GM19193 (cell line): Measurements from ENCODE around the gene ISY1.

Experiments used
- POLR2A ChIP-seq: IDR thresholded peaks from 4 replicates; pipeline ENCODE4 v1.6.1; 2011; ENCODE audit not compliant: insufficient read depth, insufficient read length; ENCODE audit errors: extremely low read depth

Gene ISY1

DNA sequence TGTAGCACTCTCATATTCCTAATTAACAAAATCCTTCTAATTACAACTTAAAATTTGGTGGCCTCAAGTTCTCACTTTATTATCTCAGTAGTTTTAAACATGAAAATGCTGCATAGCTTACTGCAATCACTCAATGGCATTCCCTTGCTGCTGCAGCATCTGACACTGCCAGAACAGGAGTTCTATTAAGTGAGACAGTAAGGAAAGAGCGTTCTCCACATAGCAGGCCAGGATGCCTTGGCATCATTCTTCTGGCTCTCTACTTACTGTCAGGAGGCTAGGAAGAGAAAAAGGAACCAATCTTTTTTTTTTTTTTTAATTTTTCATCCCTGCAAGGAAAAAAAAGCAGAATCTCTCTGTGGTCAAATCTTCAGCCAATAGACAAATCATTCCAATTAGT is 19.6 kb upstream of the ISY1 start:
- TF ChIP-seq POLR2A, result no peak

DNA sequence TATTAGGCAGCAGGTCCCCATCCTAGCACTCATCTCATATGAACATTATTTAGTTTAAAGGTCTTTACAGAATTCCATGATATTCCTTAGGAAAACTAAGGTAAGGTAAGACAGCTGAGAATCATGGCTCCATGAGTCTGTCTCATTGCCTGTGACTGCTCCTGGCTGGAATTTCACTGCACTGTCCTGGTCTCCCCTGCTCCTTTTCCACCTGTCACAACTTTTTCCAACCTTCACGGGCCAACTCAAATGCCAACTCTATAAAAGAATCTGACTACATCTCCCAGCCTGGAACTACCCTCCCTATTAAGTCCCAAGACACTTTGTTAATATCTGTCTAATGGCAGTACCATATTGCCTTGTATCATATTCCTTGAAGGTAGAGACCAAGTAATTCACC is 15.2 kb upstream of the ISY1 start:
- TF ChIP-seq POLR2A, result no peak

DNA sequence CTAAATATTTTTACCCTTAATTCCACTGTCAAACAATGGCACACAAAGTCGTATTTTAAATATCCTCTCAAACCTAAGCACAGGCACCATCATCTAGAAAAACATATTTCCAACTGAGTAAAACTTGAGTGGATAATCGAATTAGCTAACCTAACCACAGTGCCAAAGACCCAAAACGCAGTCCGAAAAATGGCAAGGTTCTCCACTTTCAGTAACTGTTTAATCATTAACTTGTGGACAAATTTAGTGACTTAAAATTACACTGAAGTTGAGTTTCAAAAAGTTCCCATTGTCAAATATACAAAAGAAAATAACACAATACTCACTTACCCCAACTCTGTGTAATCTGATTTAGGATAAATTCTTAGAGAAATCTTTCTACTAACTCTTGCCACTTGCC is 12.9 kb upstream of the ISY1 start:
- no peak for TF ChIP-seq POLR2A

DNA sequence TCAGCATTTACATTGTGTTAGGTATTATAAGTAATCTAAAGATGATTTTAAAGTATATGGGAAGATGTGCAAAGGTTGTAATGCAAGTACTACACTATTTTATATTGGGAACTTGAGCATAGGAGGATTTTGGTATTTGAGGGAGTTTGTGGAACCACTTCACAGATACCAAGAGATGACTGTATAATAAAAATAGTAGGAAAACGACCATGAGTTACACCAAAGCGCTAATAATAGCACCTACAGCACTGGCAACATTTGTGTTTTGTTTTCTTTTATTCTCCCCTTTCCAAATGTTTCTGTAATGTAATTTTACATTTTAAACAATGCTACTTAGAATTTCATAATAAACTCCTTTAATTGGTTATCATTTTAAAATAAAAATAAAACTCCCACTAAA is 12.3 kb upstream of the ISY1 start:
- no peak for TF ChIP-seq POLR2A

DNA sequence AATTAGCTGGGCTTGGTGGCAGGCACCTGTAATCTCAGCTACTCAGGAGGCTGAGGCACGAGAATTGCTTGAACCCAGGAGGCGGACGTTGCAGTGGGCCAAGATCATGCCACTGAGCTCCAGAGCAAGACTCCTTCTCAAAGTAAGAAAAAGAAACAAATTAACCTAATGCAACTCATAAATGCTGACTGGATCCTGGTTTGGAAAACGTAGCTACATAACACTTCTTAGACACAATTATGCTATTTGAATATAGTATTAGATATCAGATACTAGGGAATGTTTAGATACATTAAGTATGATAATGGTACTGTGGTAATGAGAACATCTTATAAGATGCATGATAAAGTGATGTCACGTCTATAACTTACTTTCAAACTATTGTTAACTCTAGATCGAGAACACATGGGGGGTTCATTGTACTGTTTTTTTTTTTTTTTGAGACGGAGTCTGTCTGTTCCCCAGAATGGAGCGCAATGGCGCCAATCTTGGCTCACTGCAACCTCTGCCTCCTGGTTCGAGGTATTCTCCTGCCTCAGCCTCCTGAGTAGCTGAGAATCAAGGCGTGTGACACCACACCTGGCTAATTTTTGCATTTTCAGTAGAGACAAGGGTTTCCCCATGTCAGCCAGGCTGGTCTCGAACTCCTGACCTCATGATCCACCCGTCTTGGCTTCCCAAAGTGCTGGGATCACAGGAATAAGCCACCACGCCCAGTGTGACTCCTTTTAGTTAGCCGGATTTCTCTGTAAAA is 5.9 kb upstream of the ISY1 start:
- no peak for TF ChIP-seq POLR2A

DNA sequence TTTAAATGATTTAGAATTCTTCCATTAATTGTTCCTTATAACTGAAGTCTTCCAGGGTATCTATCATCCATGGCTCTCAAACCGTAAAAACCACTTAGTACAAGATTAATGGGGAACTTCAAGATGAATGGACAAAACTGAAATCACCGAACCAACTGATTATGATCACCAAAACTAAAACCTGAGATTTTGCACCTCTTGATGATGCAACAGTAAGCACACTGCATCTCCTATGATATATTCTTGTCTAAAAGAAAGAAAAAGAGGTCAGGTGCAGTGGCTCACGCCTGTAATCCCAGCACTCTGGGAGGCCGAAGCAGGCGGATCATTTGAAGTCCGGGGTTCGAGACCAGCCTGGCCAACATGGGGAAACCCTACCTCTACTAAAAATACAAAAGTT is 3.6 kb upstream of the ISY1 start:
- TF ChIP-seq POLR2A, result no peak

DNA sequence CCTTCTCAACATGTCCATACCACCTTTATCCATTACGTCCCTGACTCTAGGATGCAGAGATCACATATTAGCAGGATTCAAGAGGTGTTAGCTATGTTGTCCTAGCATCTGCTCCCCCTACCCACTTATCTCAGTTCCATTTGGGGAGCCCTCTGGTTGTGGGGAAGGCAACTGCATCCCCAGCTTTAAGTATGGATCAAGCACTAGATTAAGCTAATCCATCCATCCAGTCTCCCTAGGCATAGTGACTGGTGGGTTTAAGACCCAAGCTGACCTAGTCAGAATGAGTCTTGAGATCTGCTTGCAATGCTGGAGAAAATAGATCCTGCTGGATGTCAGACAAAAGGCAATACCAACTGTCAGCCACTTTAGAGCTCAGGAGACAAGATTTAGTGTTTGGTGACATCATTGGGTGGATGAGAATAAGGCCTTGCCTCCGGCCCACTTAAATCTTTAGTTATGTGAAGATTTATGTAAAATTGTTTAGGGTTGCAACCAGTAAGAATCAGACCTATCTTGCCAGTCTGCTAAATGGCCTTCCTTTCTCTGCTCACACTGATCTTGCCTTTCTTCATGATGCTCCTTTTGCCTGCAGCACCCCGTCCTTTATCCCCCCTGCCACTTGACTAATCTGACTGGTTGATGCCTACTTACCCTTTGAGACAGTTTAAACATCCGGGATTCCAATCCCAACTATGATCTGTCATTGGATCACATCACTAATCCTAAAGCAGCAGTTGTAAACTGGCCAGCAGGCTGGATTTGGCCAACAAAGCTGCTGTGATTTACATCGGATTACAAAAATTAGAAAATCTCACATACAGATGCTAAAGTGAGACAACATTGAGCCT is 2.1 kb upstream of the ISY1 start:
- no peak for TF ChIP-seq POLR2A

DNA sequence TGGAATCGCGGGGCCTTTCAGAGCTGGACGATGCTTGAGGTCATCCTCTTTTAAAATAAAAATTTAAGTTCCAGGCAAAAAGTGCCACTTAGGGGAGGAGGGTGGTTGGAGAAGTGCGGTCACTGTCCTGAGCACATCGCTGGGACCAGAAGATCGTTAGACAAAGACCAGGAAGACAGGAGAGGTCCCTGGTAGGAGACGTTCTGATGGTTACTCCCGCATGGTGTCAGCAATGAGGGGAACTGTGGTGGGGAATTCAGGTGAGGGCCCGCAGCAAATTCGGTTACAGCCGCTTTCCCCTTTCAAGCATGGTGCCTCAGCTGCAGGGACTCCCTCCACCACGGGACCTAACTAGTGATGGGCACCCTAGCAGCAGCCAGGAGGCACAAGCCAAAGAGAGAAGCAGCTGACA is 1.0 kb upstream of the ISY1 start:
- TF ChIP-seq POLR2A, result no peak

DNA sequence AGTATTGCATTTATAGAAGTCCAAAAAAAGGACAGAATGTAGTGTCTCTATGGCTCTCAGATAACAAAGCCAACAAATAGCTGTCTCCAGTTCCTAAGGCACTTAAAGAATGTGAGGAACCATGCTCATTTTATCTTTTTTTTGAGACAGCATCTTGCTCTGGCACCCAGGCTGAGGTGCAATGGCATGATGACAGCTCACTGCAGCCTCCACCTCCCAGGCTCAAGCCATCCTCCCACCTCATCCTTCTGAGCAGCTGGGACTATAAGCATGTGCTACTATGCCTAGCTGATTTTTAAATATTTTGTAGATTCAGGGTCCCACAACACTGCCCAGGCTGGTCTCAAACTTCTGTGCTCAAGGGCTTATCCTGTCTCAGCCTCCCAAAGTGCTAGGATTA is 16.1 kb downstream of the ISY1 start:
- TF ChIP-seq POLR2A, result no peak

DNA sequence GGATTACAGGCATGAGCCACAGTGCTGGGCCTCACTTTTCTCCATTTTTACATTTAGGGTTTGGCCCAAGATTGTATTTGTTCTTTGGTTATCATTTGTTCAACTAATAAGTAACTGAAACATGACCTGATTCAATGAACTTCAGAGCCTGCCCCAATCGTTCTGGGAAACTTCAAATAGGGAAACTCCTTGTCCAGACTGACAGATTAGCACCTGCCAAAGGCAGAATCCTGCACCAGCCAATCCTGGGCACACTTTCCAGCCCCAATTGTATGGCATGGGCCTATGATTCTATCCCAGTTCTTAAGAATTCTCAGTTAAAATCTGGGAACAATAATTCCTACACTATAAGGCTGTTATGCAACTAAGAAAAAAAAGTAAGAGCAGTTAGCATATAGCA is 21.0 kb downstream of the ISY1 start:
- no peak for TF ChIP-seq POLR2A

DNA sequence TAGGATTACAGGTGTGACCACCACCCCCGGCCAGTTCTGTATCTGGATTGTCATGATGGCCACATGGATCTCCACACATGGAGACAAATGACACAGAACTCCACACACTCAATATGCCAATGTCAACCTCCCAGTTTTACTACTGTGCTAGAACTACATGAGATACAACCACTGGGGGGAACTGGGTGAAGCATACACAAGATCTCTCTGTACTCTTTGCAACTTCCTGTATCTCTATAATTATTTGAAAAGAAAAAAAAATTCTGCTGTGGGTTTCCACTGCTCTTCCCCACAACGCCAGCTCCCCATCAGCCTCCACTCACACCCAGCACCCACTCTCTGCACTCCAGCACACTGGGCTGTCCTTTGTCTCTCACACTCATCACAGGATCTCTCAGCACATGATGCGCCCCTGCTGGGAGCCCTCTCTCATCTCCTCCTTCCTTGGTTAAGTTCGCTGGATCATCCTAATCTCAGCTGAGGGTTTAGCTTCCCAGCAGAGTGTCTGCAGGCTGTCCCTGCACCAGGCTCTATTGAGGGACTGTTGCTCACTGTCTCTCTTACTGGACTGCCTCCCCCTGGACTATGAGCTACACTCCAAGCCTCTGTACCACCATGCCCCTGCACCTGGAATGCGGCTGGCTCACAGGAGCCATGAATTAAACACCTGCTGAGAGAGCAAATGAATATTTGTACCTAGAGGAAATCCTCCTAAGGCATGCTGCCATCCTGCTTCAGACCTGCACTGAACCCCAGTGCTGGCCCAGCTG is 28.6 kb downstream of the ISY1 start:
- no peak for TF ChIP-seq POLR2A

DNA sequence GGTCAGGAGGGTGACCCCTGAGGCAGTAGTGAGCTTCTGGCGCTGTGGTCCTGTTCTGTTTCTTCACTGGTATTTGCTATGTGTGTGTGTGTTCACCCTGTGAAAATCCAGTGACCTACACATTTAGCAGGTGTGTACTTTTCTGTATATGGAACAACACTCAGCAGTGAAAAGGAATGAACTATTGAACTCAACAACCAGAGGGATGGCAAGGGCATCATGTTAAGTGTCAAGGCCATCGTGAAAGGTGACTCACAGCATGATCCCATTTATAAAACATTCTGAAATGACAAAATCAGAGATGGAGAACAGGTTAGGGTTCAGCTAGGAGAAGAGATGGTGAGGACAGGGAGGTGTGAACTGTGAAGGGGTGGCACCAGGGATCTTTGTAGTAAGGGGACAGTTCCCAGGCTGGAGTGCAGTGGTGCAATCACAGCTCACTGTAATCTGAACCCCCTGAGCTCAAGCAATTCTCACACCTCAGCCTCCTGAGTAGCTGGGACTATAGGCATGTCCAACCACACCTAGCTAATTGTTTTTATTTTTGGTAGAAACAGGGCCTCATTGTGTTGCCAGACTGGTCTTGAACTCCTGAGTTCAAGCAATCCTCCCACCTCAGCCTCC is 29.3 kb downstream of the ISY1 start:
- no peak for TF ChIP-seq POLR2A

DNA sequence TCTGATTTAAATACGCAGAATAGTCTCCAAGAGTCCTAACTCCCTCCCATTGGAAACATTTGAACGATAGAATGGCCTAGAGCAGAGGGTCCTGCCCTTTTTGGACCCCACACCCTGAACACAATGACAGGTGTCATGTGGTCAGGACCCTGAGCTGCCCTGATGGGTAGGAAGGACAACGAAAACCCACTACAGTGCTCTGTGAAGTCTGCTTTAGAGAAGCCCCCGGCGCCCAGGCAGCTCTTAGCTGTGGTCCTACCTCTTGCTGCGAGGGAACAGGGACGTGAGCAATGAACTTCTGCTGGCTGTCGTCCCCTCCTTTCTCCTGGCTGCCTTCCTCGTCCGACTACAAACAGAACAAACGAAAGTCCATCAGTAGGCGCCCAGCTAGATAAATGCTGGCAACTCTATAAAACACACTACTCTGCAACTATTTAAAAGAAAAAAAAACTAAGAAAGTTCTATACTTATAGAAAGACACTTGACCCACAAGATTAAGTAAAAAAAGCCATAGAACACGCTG is 30.5 kb downstream of the ISY1 start:
- TF ChIP-seq POLR2A, result no peak

DNA sequence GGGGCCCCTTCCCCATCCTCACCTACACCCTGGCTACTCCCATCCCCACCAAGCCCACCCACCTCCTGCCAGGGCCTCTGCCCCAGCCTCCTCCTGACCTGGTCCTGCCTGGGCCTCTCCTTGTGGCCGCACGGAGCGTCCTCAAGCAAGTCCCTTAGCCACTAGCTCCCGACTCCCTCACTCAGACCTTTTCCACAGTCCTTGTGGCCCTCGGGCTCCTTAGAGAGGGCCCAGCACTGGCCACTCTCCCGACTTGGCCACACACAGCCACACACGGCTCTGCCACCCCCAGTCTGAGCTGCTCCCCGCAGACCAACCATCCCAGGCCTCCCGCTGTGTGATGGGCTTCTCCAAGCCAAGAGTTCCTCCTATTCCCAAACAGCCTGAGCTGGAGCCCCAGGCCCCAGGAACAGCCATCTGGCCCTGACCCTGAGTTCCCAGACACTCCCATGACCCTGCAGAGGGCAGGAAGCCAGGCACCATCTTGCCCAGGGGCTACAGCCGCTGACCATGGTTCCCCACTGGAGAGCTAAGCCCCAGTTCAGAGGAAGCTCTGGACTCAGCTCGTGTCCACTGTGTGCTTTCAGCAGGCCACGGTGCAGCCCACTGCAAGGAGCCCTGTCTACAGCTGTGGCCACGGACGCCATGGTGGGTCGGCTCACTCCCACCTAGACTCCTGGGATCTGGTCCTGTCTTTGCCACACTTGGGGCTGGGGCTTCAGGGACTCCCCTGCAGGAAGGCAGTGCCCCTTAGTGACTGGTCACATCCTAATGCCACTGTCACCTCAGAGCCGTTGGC is 32.3 kb downstream of the ISY1 start:
- TF ChIP-seq POLR2A, result no peak
